SK-N-DZ (cell line): ENCODE data around the gene AGPAT2.
"Not testable (repeated sequence)": the region's sequence is repeated elsewhere in the genome, so short reads cannot be mapped to it uniquely, and the experiment has no call there.

ENCODE experiments used
- DNase-seq: peaks from one replicate; pipeline ENCODE4 v3.0.0-alpha.2; 2015; ENCODE audit warnings: low spot score

AGPAT2 gene

GRCh38 chr9:136646827-136647711, 40.2 kb downstream of the AGPAT2 start:
- no peak for DNase-seq

GRCh38 chr9:136645903-136646754, 41.1 kb downstream of the AGPAT2 start:
- DNase-seq, result peak; percentile 68

- DNase-seq, result no peak
These were observed 41.8 kb downstream of the AGPAT2 start for GRCh38 chr9:136645352-136645902.

GRCh38 chr9:136644593-136645351, 42.5 kb downstream of the AGPAT2 start:
- no peak for DNase-seq

- DNase-seq, result peak; percentile 54
These were observed 43.0 kb downstream of the AGPAT2 start for GRCh38 chr9:136644343-136644592.

GRCh38 chr9:136643596-136644342, 43.5 kb downstream of the AGPAT2 start:
- no peak for DNase-seq

- DNase-seq, result no peak
These were observed 44.8 kb downstream of the AGPAT2 start for GRCh38 chr9:136642439-136642921.

GRCh38 chr9:136640171-136641111, 46.8 kb downstream of the AGPAT2 start:
- no peak for DNase-seq

- DNase-seq, result no peak
These were observed 52.4 kb downstream of the AGPAT2 start for GRCh38 chr9:136634904-136635303.

- DNase-seq, result not testable (repeated sequence)
These were observed 54.7 kb downstream of the AGPAT2 start for GRCh38 chr9:136632491-136633106.

- not testable (repeated sequence) for DNase-seq
These were observed 55.2 kb downstream of the AGPAT2 start for GRCh38 chr9:136632072-136632471.

- DNase-seq, result peak; percentile 72
These were observed 55.9 kb downstream of the AGPAT2 start for GRCh38 chr9:136631038-136632000.

- DNase-seq, result no peak
These were observed 56.6 kb downstream of the AGPAT2 start for GRCh38 chr9:136630662-136630992.

- DNase-seq, result peak; percentile 38
These were observed 57.2 kb downstream of the AGPAT2 start for GRCh38 chr9:136629879-136630661.

- no peak for DNase-seq
These were observed 58.0 kb downstream of the AGPAT2 start for GRCh38 chr9:136629001-136629878.

GRCh38 chr9:136628268-136628667, 59.0 kb downstream of the AGPAT2 start:
- no peak for DNase-seq
